Stimulated activated CD4-positive, alpha-beta T cell treated with anti-CD3 and anti-CD28 coated beads, Interleukin-12 subunit alpha, Interleukin-12 subunit beta, amount 100 ng/mL, for 48 hours (primary cell): ENCODE results near the gene ALOX12.

Source experiments
- DNase-seq, 3 donors: peaks; one replicate each; pipeline ENCODE4 v3.0.0-alpha.2; 2020; ENCODE audit warnings: low read depth in 2 of 3, low spot score in 1 of 3

ALOX12 gene

DNA sequence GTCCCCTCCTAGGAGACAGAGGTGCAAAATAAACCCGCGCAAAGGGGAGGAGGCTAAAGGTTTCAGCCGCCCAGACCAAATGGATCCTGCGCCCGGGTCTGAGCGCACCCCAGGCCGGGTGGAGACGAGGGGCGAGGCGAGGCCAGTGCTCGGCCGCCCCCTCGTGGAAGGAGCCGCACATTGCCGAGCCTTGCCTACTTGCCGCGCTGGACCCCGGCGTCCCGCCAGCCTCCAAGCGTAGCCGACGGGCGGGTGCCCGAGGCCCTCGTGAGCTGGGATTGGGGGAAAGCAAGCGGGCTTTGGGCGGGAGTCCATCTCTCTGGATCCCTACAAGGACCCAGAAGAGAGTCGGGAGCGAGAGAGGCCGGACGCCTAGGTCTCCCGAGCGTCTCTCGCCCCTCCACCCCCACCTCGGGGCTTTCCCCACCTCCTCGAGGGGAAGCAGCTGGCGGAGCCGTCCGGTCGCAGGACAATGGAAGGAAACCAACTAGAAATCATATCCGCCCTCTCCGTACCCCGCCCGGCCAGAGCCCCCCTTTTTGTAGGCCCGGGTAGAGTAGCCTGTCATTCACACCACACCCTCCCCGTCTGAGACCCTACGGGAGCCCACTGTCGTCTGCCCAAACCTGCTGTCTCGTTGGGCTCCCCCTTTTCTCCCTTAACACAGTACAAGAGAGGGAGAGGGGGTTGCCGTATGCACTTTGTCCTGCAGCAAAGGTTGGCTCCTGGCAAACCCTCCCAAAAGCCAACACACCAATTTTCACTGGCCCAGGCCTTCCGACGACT lies 26.3 kb downstream of the ALOX12 start:
- peak; percentile 65 to 79 (median 76) for DNase-seq

GRCh38 chr17:7022781-7023571 lies 27.1 kb downstream of the ALOX12 start, which contains the start of gene BCL6B:
TSS of gene BCL6B (plus strand) at chr17:7023050. CDS start at chr17:7023672, 622 bp downstream.
- no peak for DNase-seq

DNA sequence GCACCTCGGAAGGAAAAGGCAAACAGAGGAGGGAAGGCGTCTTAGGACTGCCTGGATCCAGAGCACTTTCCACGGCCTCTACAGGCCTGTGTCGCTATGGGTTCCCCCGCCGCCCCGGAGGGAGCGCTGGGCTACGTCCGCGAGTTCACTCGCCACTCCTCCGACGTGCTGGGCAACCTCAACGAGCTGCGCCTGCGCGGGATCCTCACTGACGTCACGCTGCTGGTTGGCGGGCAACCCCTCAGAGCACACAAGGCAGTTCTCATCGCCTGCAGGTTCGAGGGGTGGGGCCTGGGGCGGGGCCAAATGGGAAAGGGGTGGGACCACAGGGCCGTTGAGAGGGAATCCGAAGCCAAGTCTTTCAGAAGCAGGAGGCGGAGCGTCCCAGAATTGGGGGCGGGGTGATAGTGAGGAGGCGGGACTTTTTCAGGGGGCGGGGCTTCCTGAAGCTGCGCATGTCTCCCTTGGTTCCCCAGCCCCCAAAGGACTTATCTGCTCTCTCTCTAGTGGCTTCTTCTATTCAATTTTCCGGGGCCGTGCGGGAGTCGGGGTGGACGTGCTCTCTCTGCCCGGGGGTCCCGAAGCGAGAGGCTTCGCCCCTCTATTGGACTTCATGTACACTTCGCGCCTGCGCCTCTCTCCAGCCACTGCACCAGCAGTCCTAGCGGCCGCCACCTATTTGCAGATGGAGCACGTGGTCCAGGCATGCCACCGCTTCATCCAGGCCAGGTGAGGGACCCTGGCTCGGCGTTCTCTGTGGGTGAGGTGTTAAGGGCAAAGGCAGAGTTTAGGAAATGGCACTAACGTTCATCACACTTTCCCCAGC lies 27.9 kb downstream of the ALOX12 start:
- DNase-seq = peak; percentile 90 to 95 (median 95)

GRCh38 chr17:7024402-7024785 lies 28.5 kb downstream of the ALOX12 start:
- no peak for DNase-seq

DNA sequence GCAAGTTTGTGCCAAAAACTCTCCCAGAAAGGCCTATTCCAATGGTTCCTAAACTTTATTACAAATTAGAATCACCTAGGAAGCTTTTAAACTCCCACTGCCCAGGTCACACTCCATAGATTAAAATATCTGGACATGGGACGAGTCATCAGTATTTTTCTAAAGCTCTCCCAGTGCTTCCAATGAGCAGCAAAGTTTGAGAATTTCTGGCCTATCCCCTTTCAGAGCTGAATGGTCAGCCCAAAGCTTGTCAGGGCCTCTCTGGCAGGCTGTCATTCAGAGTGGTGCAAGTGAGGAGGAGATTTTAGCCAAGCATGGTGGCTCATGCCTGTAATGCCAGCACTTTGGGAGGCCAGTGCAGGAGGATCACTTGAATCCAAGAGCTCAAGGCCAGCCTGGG lies 29.4 kb downstream of the ALOX12 start:
- DNase-seq = no peak

GRCh38 chr17:7026471-7027115 lies 30.7 kb downstream of the ALOX12 start:
- no peak for DNase-seq

DNA sequence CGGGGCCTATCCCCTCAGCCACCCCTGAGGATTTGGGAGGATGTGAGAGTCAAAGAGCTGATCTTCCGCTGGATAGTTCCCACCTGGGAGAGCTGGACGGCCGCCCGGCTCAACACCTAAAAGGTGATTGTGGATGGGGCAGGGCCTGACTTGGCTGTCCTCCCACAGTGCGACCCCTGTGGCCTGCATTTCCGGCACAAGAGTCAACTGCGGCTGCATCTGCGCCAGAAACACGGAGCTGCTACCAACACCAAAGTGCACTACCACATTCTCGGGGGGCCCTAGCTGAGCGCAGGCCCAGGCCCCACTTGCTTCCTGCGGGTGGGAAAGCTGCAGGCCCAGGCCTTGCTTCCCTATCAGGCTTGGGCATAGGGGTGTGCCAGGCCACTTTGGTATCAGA lies 31.5 kb downstream of the ALOX12 start:
- no peak for DNase-seq

DNA sequence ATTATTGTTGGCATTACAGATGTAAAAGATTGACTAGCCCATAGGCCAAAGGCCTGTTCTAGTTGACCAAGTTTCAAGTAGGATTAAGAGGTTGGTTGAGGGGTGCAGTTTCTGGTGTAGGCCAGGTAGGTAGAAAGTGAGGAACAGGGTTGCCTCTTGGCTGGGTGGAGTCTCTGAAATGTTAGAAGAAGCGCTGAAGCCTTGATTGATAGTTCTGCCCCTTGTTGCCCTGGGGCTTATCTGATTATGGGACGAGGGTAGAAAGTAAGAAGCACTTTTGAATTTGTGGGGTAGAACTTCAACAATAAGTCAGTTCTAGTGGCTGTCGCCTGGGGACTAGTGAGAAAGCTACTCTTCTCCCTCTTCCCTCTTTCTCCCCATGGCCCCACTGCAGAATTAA lies 33.2 kb downstream of the ALOX12 start:
- no peak for DNase-seq

DNA sequence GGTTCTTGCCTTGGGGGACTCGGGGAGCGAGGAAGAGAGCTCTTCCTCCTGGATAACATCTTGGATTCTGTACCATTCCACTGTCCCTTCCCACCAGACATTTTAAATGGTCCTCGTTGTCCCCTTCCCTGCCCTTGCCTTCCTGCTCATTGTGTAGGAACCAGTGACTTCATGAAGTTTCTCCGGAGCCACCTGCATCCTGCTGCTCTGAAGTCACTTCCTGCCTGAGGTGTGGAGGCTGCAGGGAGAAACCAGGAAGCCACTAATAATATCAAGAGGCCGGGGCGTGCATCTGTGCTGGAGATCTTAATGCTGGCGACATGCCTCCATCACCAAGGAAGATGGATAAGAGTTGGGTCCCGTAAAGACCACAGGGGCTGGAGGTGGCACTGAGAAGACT lies 33.8 kb downstream of the ALOX12 start:
- DNase-seq = no peak

DNA sequence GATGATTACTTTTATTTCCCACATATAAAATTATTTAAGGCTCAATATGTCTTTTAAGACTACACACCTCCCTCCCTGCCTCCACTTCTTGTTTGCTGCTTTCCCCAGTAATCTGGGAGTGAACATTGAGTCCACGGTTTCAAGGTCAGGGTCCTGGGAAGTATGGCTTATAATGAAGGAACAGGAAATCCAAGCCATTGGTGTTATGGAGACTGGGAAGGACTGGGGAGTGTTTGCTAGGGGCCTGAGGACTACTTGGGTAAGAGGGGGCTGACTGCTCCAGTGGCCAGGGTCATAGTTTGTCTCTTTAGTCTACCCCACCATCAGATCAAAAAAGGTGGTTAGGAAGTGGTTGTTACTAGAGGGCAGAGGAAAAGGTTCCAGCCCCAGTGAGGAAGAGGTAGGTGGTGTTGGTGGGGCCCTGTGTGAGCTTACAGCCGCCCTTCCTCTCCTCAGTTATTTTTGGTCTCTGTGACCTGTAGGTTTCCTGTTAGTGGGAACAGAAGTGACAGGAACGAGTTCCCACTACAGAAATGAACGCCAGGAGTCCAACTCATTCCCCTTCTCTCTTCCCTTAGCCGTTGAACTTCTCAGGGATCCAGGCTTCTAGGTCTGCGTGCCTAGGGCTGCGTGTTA lies 39.2 kb downstream of the ALOX12 start:
- DNase-seq = no peak

- DNase-seq = peak; percentile 96 to 98 (median 96)
Observed at GRCh38 chr17:7035591-7036368, 39.9 kb downstream of the ALOX12 start, which contains the start of gene SLC16A13. TSS of gene SLC16A13 (plus strand) at chr17:7036015. CDS start at chr17:7036383, 368 bp downstream.

DNA sequence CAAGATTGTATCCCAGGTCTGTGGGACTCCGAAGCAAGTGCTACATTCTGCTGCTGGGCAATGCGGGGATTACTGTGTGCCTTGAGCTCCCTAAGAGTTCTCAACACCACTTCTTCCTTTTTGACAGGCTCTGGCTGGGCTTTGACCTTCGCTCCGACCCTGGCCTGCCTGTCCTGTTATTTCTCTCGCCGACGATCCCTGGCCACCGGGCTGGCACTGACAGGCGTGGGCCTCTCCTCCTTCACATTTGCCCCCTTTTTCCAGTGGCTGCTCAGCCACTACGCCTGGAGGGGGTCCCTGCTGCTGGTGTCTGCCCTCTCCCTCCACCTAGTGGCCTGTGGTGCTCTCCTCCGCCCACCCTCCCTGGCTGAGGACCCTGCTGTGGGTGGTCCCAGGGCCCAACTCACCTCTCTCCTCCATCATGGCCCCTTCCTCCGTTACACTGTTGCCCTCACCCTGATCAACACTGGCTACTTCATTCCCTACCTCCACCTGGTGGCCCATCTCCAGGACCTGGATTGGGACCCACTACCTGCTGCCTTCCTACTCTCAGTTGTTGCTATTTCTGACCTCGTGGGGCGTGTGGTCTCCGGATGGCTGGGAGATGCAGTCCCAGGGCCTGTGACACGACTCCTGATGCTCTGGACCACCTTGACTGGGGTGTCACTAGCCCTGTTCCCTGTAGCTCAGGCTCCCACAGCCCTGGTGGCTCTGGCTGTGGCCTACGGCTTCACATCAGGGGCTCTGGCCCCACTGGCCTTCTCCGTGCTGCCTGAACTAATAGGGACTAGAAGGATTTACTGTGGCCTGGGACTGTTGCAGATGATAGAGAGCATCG lies 42.4 kb downstream of the ALOX12 start:
- no peak for DNase-seq

DNA sequence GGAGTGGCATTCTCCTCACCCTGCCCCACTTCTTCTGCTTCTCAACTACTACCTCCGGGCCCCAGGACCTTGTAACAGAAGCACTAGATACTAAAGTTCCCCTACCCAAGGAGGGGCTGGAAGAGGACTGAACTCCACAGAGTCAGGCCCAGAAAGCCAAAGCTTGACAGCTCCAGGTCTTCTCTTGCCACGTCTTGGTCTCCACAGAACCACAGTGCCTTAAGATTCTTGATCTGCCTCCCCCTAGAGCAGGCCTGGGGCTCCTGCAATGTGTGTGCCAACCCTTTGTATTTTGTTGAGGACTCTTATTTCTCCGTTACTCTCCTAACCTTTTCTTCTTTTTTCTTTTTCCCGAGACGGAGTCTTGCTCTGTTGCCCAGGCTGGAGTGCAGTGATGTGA lies 44.0 kb downstream of the ALOX12 start:
- DNase-seq = no peak

DNA sequence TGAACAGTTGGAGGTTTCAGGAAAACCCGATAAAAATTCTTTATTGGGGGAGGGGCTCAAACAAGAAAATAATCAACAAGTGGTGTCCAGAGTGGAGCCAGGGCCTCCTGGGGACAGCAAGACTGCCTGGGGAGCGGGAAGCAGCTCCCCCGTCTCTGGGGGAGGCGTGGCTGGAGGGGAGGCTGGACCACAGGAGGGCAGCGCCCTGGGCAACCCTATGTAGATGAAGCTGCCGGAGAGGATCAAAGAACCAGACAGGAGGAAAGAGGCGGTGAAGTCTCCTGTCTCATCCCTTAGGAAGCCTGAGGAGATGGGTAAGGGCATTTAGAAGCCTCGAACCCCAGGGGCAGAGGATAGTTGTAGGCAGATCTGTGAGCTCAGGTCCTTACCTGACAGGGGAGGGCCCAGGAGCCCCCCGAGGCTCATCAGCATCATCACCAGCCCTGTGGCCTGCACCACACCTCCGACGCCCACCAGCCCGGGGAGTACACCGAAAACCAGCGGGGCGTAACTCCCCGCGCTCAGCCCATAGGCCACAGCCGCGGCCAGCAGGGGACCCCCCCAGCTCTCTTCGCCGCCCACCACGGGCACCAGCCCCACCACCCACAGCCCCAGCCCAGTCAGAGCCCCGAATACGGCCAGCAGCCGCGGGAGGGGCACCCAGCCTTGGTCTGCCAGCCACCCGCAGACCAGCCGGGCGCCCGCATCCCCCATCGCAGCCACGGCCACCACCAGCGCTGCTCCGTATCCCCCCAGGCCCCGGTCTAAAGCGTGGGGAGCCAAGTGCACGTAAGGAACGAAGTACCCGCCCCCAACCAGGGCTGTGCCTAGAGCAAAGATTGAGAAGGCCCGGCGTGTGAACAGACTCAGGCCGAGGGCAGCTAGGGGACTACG lies 46.0 kb downstream of the ALOX12 start:
- DNase-seq = no peak

GRCh38 chr17:7042501-7043181 lies 46.8 kb downstream of the ALOX12 start:
- DNase-seq = no peak

GRCh38 chr17:7043182-7043496 lies 47.3 kb downstream of the ALOX12 start:
- DNase-seq = no peak

- no peak for DNase-seq
Observed at GRCh38 chr17:7043497-7044198, 47.8 kb downstream of the ALOX12 start, which contains the start of gene SLC16A11. TSS of gene SLC16A11 (minus strand) at chr17:7044092. CDS start at chr17:7043513, 579 bp downstream.
